SK-N-SH (cell line): Measurements from ENCODE around the gene ADGRL3. TPM values are rescaled to one million over a fixed set of nuclear protein-coding genes. Genes with fewer than 3 reads are reported as not detected.

Experiments used
- CTCF ChIA-PET: fragments of 300-600, 350-600 bp; formaldehyde crosslinking; extraction: SDS; loops from one replicate; lab custom pipeline; 2021; lab: Yijun Ruan, JAX
- POLR2A ChIA-PET: fragments of 350-600 bp; sonication (Branson Sonifier 250); formaldehyde crosslinking; extraction: SDS; loops from one replicate; lab custom pipeline; 2020; ENCODE audit warnings: antibody characterized with exemption, inconsistent platforms; lab: Yijun Ruan, JAX
- DNase-seq: peaks from one replicate; pipeline ENCODE4 v3.0.0; 2012
- H2AFZ ChIP-seq: fragments of 200-600 bp; sonication (generic); 2 replicates; pipeline ENCODE4 v1.8.1; 2016; ENCODE audit warnings: antibody characterized with exemption, mild to moderate bottlenecking, low read depth
- H3F3A ChIP-seq: fragments of 200-600 bp; sonication (generic); replicated peaks from 2 replicates; pipeline ENCODE3; 2016; ENCODE audit warnings: antibody characterized with exemption, mild to moderate bottlenecking; ENCODE audit not compliant: insufficient read depth
- H3K27ac ChIP-seq, 2 experiments: fragments of 200-500 bp in 1 of 2; fragments of 200-600 bp in 1 of 2; sonication (Bioruptor generic) in 1 of 2; sonication (generic), shearing (Covaris generic) in 1 of 2; 2 replicates each; pipeline versions ENCODE4 v1.5.1 to v1.6.1; 2014 to 2016; ENCODE audit warnings: low read depth in 2 of 2, inconsistent platforms in 1 of 2, low read length in 1 of 2, mild to moderate bottlenecking in 1 of 2, mixed read lengths in 1 of 2
- H3K27me3 ChIP-seq: fragments of 200-600 bp; sonication (generic), shearing (Covaris generic); 2 replicates; pipeline ENCODE4 v1.6.1; 2016; ENCODE audit warnings: mixed run types; ENCODE audit not compliant: insufficient read depth
- H3K36me3 ChIP-seq, 2 experiments: fragments of 200-500 bp in 1 of 2; fragments of 200-600 bp in 1 of 2; sonication (Bioruptor generic) in 1 of 2; sonication (generic) in 1 of 2; replicated peaks in 1 of 2; 2 replicates each; pipeline versions ENCODE3 to v1.5.1; 2014 to 2016; ENCODE audit warnings: low read length in 1 of 2, mild to moderate bottlenecking in 1 of 2; ENCODE audit not compliant: insufficient read depth in 2 of 2, control insufficient read depth in 1 of 2
- H3K4me1 ChIP-seq, 2 experiments: fragments of 200-500 bp in 1 of 2; fragments of 200-600 bp in 1 of 2; sonication (Bioruptor generic) in 1 of 2; sonication (generic), shearing (Covaris generic) in 1 of 2; 2 replicates each; pipeline versions ENCODE4 v1.5.1 to v1.6.1; 2014 to 2016; ENCODE audit warnings: low read depth in 1 of 2, low read length in 1 of 2, mixed run types in 1 of 2; ENCODE audit not compliant: insufficient read depth in 2 of 2, control insufficient read depth in 1 of 2
- H3K4me2 ChIP-seq: fragments of 200-600 bp; sonication (generic), shearing (Covaris generic); 2 replicates; pipeline ENCODE4 v1.6.1; 2017; ENCODE audit warnings: mixed run types
- H3K4me3 ChIP-seq, 2 experiments: fragments of 200-500 bp in 1 of 2; fragments of 200-600 bp in 1 of 2; sonication (Bioruptor generic) in 1 of 2; sonication (generic), shearing (Covaris generic) in 1 of 2; 2 replicates each; pipeline versions ENCODE4 v1.5.1 to v1.8.1; 2014 to 2016; ENCODE audit warnings: low read depth in 2 of 2, inconsistent platforms in 1 of 2, low read length in 1 of 2, mild to moderate bottlenecking in 1 of 2, mixed read lengths in 1 of 2, moderate library complexity in 1 of 2
- H3K79me2 ChIP-seq: fragments of 200-600 bp; sonication (generic); 2 replicates; pipeline ENCODE4 v1.8.1; 2017; ENCODE audit warnings: mild to moderate bottlenecking; ENCODE audit not compliant: insufficient read depth
- H3K9ac ChIP-seq: fragments of 200-600 bp; sonication (generic); 2 replicates; pipeline ENCODE4 v1.6.1; 2017; ENCODE audit warnings: mixed run types
- H3K9me2 ChIP-seq: fragments of 200-600 bp; sonication (generic); 2 replicates; pipeline ENCODE4 v1.6.1; 2017; ENCODE audit warnings: mixed run types
- H3K9me3 ChIP-seq: fragments of 200-600 bp; sonication (generic); 2 replicates; pipeline ENCODE4 v1.6.1; 2017; ENCODE audit warnings: mixed run types, mild to moderate bottlenecking, moderate library complexity
- H4K20me1 ChIP-seq: fragments of 200-600 bp; sonication (generic); 2 replicates; pipeline ENCODE4 v1.6.1; 2017; ENCODE audit warnings: mild to moderate bottlenecking, mixed run types; ENCODE audit not compliant: insufficient read depth
- CTCF ChIP-seq: fragments of 200-600 bp; sonication (generic); IDR thresholded peaks from 2 replicates; pipeline ENCODE4 v1.6.1; 2017; ENCODE audit warnings: antibody characterized with exemption, mild to moderate bottlenecking, moderate library complexity
- EP300 ChIP-seq, 2 experiments: IDR thresholded peaks; 2 replicates each; pipeline versions ENCODE4 v1.4.0 to v1.6.1; 2012; ENCODE audit warnings: borderline replicate concordance in 1 of 2, low read depth in 1 of 2, low read length in 1 of 2
- FOXM1 ChIP-seq: IDR thresholded peaks from 2 replicates; pipeline ENCODE4 v1.4.0; 2012; ENCODE audit warnings: low read depth, mild to moderate bottlenecking
- GABPA ChIP-seq: IDR thresholded peaks from 2 replicates; pipeline ENCODE4 v1.4.0; 2012; ENCODE audit warnings: low read depth, mild to moderate bottlenecking
- GATA2 ChIP-seq: sonication (generic); formaldehyde crosslinking; IDR thresholded peaks from 2 replicates; pipeline ENCODE4 v1.5.0; 2020; ENCODE audit warnings: mild to moderate bottlenecking, missing genetic modification reagents
- IRF3 ChIP-seq: fragments of 150-350 bp; IDR thresholded peaks from 2 replicates; pipeline ENCODE4 v1.6.1; 2016; ENCODE audit warnings: mild to moderate bottlenecking, low read depth, low read length
- MAX ChIP-seq: IDR thresholded peaks from 2 replicates; pipeline ENCODE4 v1.4.0; 2012; ENCODE audit warnings: low read depth
- MEF2A ChIP-seq: IDR thresholded peaks from 2 replicates; pipeline ENCODE4 v1.4.0; 2012; ENCODE audit warnings: low read depth, borderline replicate concordance
- MXI1 ChIP-seq: IDR thresholded peaks from 2 replicates; pipeline ENCODE4 v1.6.1; 2012; ENCODE audit warnings: mild to moderate bottlenecking, low read depth, low read length, improper control_type of control experiment
- NFIC ChIP-seq: IDR thresholded peaks from 2 replicates; pipeline ENCODE4 v1.4.0; 2012; ENCODE audit warnings: borderline replicate concordance
- RFX5 ChIP-seq: IDR thresholded peaks from 2 replicates; pipeline ENCODE4 v1.6.1; 2012; ENCODE audit warnings: mild to moderate bottlenecking, improper control_type of control experiment, low read length
- RXRA ChIP-seq: IDR thresholded peaks from 2 replicates; pipeline ENCODE4 v1.4.0; 2012; ENCODE audit warnings: low read depth, mild to moderate bottlenecking, borderline replicate concordance
- SMC3 ChIP-seq: IDR thresholded peaks from 2 replicates; pipeline ENCODE4 v1.6.1; 2012; ENCODE audit warnings: low read depth, low read length, improper control_type of control experiment
- TAF1 ChIP-seq: IDR thresholded peaks from 2 replicates; pipeline ENCODE4 v1.6.1; 2012; ENCODE audit warnings: low read depth, mild to moderate bottlenecking, low read length, moderate library complexity, borderline replicate concordance
- TCF12 ChIP-seq: IDR thresholded peaks from 2 replicates; pipeline ENCODE4 v1.4.0; 2012
- USF1 ChIP-seq: IDR thresholded peaks from 2 replicates; pipeline ENCODE4 v1.4.0; 2012; ENCODE audit warnings: low read depth, borderline replicate concordance
- USF2 ChIP-seq: fragments of 150-350 bp; IDR thresholded peaks from 2 replicates; pipeline ENCODE4 v1.6.1; 2017; ENCODE audit warnings: antibody characterized with exemption, low read length, low read depth, borderline replicate concordance
- YY1 ChIP-seq: IDR thresholded peaks from 2 replicates; pipeline ENCODE4 v1.4.0; 2012; ENCODE audit warnings: low read depth, mild to moderate bottlenecking
- WGBS: methylation state at CpG from one replicate; pipeline ENCODE4 v1.1.6; 2017; ENCODE audit warnings: low lambda C conversion rate; 5-methylcytosine and 5-hydroxymethylcytosine counted together
- polyA plus RNA-seq, 3 experiments: library from polyadenylated mRNA; depleted of rRNA; stranded (reverse); fragments of >200 nt; gene quantifications; 2 replicates each; pipeline ENCODE4 v1.2.3, GENCODE V29; 2012

ADGRL3 gene
- polyA plus RNA-seq, 1 of the 3 experiments (the other 2 are of a cell fraction), result 0.03 TPM

GRCh38 chr4:62003695-62004094, 803.6 kb downstream of the ADGRL3 start:
- no peaks in the 10 kb centered on the region for H3K4me1 ChIP-seq

More at GRCh38 chr4:62003695-62004094, 803.6 kb downstream of the ADGRL3 start:
- TF ChIP-seq MAX (no peak), SMC3 (no peak), GABPA (no peak), IRF3 (no peak), MEF2A (no peak), MXI1 (no peak), USF1 (no peak), CTCF (no peak), GATA2 (CRISPR knock-in tag) (no peak), RFX5 (no peak), YY1 (no peak), RXRA (no peak), TAF1 (no peak), FOXM1 (no peak), TCF12 (no peak), EP300 (IDR thresholded peaks at IDR 0.05; ENCODE audit: borderline replicate concordance in 1 of 2, low read depth in 1 of 2, low read length in 1 of 2) (no peak), NFIC (no peak), USF2 (no peak)
- H3K27ac ChIP-seq, result no peak overlapping the region
- H3F3A ChIP-seq, result no peaks in the 10 kb centered on the region
- no peaks in the 10 kb centered on the region for H3K9me3 ChIP-seq
- no peaks in the 10 kb centered on the region for H3K36me3 ChIP-seq
- H3K9me2 ChIP-seq, result no peaks in the 10 kb centered on the region
- 61% methylated on average over 1 of the region's 1 CpG for WGBS
- no peak overlapping the region for H3K4me2 ChIP-seq
- H2AFZ ChIP-seq, result no peak overlapping the region
- ChIA-PET POLR2A (no interaction called here), CTCF (no interaction called here)
- no peak for DNase-seq
- no peaks in the 10 kb centered on the region for H3K79me2 ChIP-seq
- no peak overlapping the region for H3K4me3 ChIP-seq
- H3K9ac ChIP-seq, result no peak overlapping the region
- H3K27me3 ChIP-seq, result no peaks in the 10 kb centered on the region
- H4K20me1 ChIP-seq, result no peaks in the 10 kb centered on the region
